Common myeloid progenitor, CD34-positive (primary cell): ENCODE measurements around the gene GTF2F1.
A peak's percentile ranks its signal among the peaks of the same experiment; 100 is the strongest.

Experiments used
- CTCF ChIA-PET: fragments of 350-600 bp; sonication (Branson Sonifier 250); formaldehyde crosslinking; loops from one replicate; lab custom pipeline; 2021; ENCODE audit warnings: antibody characterized with exemption; lab: Charles Lee
- POLR2A ChIA-PET: fragments of 350-600 bp; sonication (Branson Sonifier 250); formaldehyde crosslinking; loops from one replicate; lab custom pipeline; 2021; ENCODE audit warnings: antibody characterized with exemption; lab: Charles Lee
- DNase-seq, 3 donors: peaks; one replicate each; pipeline versions ENCODE4 v3.0.0 to v3.0.0-alpha.2; 2013
- H3K27ac ChIP-seq, 2 experiments: 1 replicate in 1 of 2; 2 replicates in 1 of 2; pipeline ENCODE4 v1.7.0; 2013; ENCODE audit warnings: inconsistent platforms in 2 of 2, low read length in 2 of 2, mild to moderate bottlenecking in 2 of 2, low read depth in 1 of 2, moderate library complexity in 1 of 2; ENCODE audit not compliant: severe bottlenecking in 2 of 2, insufficient read depth in 1 of 2, poor library complexity in 1 of 2
- H3K27me3 ChIP-seq, 5 experiments: replicated peaks in 2 of 5; 1 replicate in 3 of 5; 2 replicates in 2 of 5; pipeline versions ENCODE4 v1.6.1 to v1.7.0; 2013; ENCODE audit warnings: low read length in 4 of 5, mild to moderate bottlenecking in 2 of 5, moderate library complexity in 2 of 5, inconsistent platforms in 1 of 5; ENCODE audit not compliant: insufficient read depth in 5 of 5, control insufficient read depth in 4 of 5
- H3K36me3 ChIP-seq, 4 experiments: 1 replicate in 2 of 4; 2 replicates in 2 of 4; pipeline versions ENCODE4 v1.6.1 to v1.7.0; 2013; ENCODE audit warnings: low read length in 3 of 4, control low read depth in 1 of 4, mild to moderate bottlenecking in 1 of 4; ENCODE audit not compliant: control insufficient read depth in 4 of 4, insufficient read depth in 4 of 4
- H3K4me1 ChIP-seq, 4 experiments: 1 replicate in 3 of 4; 2 replicates in 1 of 4; pipeline versions ENCODE4 v1.6.1 to v1.7.1; 2013; ENCODE audit warnings: low read length in 3 of 4, mild to moderate bottlenecking in 3 of 4, control low read depth in 1 of 4, inconsistent platforms in 1 of 4, moderate library complexity in 1 of 4; ENCODE audit not compliant: control insufficient read depth in 4 of 4, insufficient read depth in 4 of 4; ENCODE audit errors: control extremely low read depth in 1 of 4
- H3K4me3 ChIP-seq, 7 experiments: 1 replicate in 4 of 7; 2 replicates in 3 of 7; pipeline versions ENCODE4 v1.5.1 to v1.7.0; 2013; ENCODE audit warnings: mild to moderate bottlenecking in 7 of 7, low read length in 6 of 7, moderate library complexity in 6 of 7, inconsistent platforms in 2 of 7, low read depth in 2 of 7, control low read depth in 1 of 7; ENCODE audit not compliant: insufficient read depth in 4 of 7, control insufficient read depth in 1 of 7; ENCODE audit errors: extremely low read depth in 1 of 7
- H3K9me3 ChIP-seq, 5 experiments: 1 replicate in 4 of 5; 2 replicates in 1 of 5; pipeline versions ENCODE4 v1.6.1 to v1.7.1; 2013; ENCODE audit warnings: low read length in 4 of 5, mild to moderate bottlenecking in 2 of 5, inconsistent platforms in 1 of 5, low read depth in 1 of 5, moderate library complexity in 1 of 5; ENCODE audit not compliant: control insufficient read depth in 4 of 5, insufficient read depth in 2 of 5; ENCODE audit errors: control extremely low read depth in 1 of 5
- WGBS: methylation state at CpG from one replicate; pipeline ENCODE4 v1.1.5; 2013; ENCODE audit not compliant: insufficient coverage; 5-methylcytosine and 5-hydroxymethylcytosine counted together

The GTF2F1 gene

DNA sequence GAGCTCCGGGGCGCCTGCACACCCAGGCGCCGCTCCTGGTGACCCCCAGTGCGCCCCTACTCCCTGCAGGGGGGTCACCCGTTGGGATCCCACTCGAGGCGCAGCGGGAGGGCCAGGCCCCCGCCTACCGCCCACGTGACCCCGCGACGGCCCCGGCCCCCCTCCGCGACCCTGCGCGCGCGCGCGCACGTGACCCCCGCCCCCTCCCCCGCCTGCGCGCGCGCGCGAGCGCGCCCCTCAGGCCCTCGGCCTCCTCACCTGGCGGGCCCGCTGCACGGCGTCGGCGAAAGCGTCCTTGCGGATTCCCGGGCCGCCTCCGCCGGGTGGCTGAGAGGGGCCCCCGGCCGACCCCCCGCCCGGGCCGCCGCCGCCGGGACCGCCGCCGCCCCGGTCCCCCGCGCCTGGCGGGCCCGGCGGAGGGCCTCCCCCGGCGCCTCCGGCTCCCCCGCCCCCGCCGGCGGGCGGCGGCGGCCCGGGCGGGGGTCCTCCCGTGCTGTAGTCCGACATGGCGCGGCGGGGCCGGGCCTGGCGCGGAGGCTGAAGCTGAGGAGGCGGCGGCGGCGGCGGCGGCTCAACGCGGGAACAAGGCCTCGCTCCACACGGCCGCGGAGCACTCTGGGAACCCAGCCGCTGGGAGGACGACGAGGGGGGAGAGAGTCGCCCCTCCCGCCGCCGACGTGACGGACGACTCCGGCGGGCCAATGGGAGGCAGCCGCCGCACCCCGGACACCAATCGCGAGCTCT, 31.4 kb upstream of the GTF2F1 start, which contains the start of gene KHSRP:
Gene KHSRP, minus strand, starts transcription at position 617 of the 744 bp plus-strand sequence. Its CDS starts 110 bp downstream, at position 507.
- CTCF ChIA-PET = interaction anchor here (1.5 to 1.7 kb wide), 2 partner anchors 32 to 250 kb away, joined by 3 read pairs; partner anchors contain the start of gene GTF2F1
- Histone ChIP-seq H3K9me3 (no peaks in the 10 kb centered on the region), H3K4me3 (peak within 1 kb of the TSS; percentile 57 to 98 (median 86)), H3K4me1 (peaks cover 0 to 28% (median 23%) of the 10 kb centered on the region in 4 experiments), H3K27me3 (no peaks in the 10 kb centered on the region), H3K27ac (peak within 1 kb of the TSS; percentile 61 to 89), H3K36me3 (peaks cover 5 to 36% (median 27%) of the 10 kb centered on the region in 4 experiments)
- DNase-seq = peak in 2 of 3 donors; percentile 39 to 42
- POLR2A ChIA-PET = interaction anchor here (0.6 to 1.4 kb wide), 2 partner anchors 31 to 48 kb away, joined by 3 to 7 read pairs; partner anchors contain the start of gene GTF2F1
- under 1% methylated on average over 50 of the region's 114 CpGs for WGBS

DNA sequence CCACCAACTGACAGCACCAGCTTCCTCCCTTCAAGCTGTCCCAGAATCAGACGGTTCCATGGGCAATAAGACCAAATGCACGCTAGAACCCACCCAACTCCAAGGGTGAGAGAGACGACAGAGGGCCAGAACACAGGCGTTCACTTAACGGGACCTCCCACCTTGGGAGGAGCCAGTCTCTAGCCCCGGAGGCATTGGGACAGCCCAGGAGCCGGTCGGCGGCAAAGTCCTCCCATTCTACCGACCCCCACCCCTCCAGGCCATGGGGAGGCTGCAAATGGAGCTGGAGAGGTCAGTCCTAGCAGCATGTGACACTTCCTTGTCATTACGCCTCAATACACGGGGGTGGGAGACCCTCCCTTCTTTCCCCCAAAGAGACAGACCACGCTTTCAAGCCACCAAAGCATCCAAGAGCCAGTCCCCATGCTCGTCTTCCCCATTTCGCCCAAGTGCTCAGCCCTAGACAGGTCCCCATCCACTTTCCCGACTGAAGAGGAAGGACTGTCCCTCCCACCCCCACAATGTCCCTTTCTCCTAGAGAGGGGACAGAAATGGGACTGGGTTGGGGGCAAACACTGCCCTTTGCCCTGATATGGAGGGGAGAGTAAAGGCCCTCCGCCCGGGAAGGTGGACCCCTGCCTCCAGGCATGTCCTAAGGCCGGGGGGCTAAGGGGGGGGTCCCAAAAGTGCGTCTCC, 30.7 kb upstream of the GTF2F1 start:
- peak; percentile 42 to 49 (median 46) for DNase-seq
- H3K27me3 ChIP-seq = no peaks in the 10 kb centered on the region
- 2% methylated on average over 11 of the region's 20 CpGs for WGBS
- H3K9me3 ChIP-seq = no peaks in the 10 kb centered on the region
- peaks cover 5 to 43% (median 34%) of the 10 kb centered on the region in 4 experiments for H3K36me3 ChIP-seq
- peak overlapping the region; percentile 61 to 89 for H3K27ac ChIP-seq
- peak overlapping the region; percentile 57 to 98 (median 86) for H3K4me3 ChIP-seq
- ChIA-PET CTCF (interaction anchor here (1.3 to 1.7 kb wide), 2 partner anchors 31 to 63 kb away, joined by 3 read pairs; partner anchors contain the start of gene GTF2F1), POLR2A (interaction anchor here (1.4 kb wide), 1 partner anchor 12 kb away, joined by 4 read pairs; no protein-coding TSS in a partner anchor)
- peaks cover 0 to 28% (median 23%) of the 10 kb centered on the region in 4 experiments for H3K4me1 ChIP-seq

DNA sequence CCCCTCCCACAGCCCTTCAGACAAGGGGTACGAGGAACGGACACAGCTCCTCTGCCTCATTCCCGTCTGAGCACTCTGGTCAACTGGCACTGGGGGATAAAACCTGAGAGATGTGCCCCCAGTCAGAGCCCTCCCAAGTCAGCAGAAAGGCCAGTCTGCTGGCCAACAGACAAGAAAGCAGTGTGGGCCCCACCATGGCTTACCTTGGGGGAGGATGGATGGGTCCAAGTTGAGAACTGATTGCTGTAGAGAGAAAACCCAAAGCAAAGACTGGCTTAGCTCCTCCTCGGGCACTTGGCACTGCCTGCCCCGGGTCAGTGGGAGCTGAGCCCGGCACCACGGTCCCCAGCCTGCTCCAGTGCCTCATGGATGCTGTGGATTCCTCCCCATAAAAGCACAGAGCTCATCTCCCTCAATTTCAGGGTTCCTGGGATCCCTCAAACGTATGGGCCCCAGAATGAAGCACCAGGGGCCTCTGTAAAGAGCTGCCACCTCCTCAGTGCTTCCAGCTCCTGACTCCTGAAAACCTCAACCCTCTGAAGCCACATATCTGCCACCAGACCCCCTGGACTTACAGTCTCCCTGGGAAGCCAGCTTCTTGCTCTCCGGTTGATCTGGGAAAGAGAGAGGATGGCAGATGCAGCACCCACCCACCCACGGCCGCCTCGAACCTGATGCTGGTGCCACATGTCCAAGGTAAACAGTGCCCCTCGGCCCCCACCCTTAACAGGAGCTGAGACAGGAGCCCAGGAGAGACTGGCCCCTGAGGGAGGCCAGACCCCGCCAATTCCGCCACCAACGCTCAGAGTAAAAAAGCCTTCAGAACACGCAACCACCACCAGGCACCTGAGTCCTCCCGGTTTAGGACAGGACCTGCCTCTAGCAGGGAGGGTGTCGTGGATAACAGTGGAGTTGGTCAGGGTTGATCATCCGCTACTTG, 28.4 kb upstream of the GTF2F1 start:
- 98% methylated on average over 19 of the region's 20 CpGs for WGBS
- Histone ChIP-seq H3K4me1 (peaks cover 0 to 28% (median 23%) of the 10 kb centered on the region in 4 experiments), H3K9me3 (no peaks in the 10 kb centered on the region), H3K27me3 (no peaks in the 10 kb centered on the region), H3K36me3 (peaks cover 9 to 66% (median 52%) of the 10 kb centered on the region in 4 experiments), H3K4me3 (no peak overlapping the region), H3K27ac (peak overlapping the region in 1 of 2 experiments; percentile 50)
- ChIA-PET CTCF (interaction anchor here (0.9 to 1.3 kb wide), 2 partner anchors 11 to 60 kb away, joined by 3 to 5 read pairs; partner anchors contain the start of gene DENND1C), POLR2A (no interaction called here)
- no peak for DNase-seq

DNA sequence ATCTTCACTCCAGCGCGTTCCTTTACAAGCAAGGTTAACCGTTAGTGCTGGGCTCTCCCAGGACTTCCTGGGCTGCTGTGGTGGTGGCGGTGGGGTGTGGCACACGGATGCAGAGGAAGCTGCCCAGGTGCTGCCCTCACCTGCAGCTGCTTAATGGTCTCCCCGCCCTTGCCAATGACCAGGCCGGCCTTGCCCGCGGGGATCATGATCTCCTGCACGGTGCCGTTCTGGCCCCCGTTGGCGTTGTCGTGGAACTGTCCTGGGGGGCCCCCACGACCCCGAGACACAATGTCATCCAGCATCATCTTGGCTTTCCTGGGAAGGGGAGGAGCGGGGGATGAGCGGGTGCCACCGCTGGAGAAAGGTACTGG, 25.6 kb upstream of the GTF2F1 start:
- CTCF ChIA-PET = no interaction called here
- 97% methylated on average over 17 of the region's 19 CpGs for WGBS
- DNase-seq = no peak
- Histone ChIP-seq H3K36me3 (peaks cover 9 to 92% (median 74%) of the 10 kb centered on the region in 4 experiments), H3K27me3 (no peaks in the 10 kb centered on the region), H3K27ac (no peak overlapping the region), H3K9me3 (no peaks in the 10 kb centered on the region), H3K4me3 (no peak overlapping the region), H3K4me1 (peaks cover 0 to 18% (median 15%) of the 10 kb centered on the region in 4 experiments)
- POLR2A ChIA-PET = no interaction called here

DNA sequence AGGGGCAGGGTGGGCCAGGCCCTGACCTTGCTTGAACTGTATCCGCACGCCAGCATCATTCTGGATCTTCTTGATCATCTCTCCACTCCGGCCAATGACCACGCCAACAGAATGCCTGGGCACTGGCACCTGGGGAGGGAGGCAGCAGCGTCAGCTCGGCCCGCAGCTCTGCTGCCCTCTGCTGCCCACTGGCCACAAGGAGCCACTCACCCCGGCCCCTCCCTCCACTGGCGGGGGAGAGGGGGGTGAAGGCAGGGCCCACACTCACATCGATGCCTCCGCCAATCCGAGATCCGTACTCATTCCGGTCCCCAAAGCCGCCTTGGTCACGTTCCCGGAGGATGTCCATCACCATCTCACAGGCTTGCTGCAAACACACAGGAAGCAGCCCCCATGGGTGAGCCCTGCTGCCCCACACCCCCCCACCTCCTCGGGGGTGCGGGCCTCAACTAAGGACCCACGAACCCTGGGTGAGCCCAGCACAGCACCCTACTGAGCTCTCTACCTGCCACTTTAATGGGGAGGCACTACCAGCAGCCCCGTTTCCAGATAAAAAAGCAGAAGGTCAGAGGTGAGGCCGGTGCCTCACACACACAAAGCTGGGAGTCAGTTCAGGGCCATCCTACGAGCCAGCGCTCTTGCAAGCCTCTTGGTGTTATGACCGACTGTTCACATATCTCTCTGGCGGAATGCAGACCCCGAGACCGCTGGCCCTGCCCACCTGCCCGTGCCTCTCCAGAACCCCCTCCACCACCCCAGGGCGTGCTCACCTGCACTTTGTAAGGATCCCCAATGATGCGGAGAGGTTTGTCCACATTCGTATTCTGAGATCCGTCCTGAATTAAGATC, 25.0 kb upstream of the GTF2F1 start:
- no peaks in the 10 kb centered on the region for H3K9me3 ChIP-seq
- H3K27ac ChIP-seq = no peak overlapping the region
- ChIA-PET POLR2A (interaction anchor here (0.8 kb wide), 1 partner anchor 13 kb away, joined by 5 read pairs; no protein-coding TSS in a partner anchor), CTCF (interaction anchor here (1.2 kb wide), 1 partner anchor 200 kb away, joined by 3 read pairs; no protein-coding TSS in a partner anchor)
- WGBS = 98% methylated on average over 26 of the region's 33 CpGs
- DNase-seq = no peak
- peaks cover 0 to 12% (median 9%) of the 10 kb centered on the region in 4 experiments for H3K4me1 ChIP-seq
- peaks cover 9 to 92% (median 74%) of the 10 kb centered on the region in 4 experiments for H3K36me3 ChIP-seq
- H3K4me3 ChIP-seq = no peak overlapping the region
- no peaks in the 10 kb centered on the region for H3K27me3 ChIP-seq
